ENCODE measurements around the gene EHF. TPM values are rescaled to one million over a fixed set of nuclear protein-coding genes. Genes with fewer than 3 reads are reported as not detected.

EHF gene
- total and polyA plus RNA-seq, 2 of the 8 experiments (the other 6 are each of a cell fraction or from before 2014, with no cell fraction given): not detected

GRCh38 chr11:34632105-34632791 is 11.4 kb downstream of the EHF start:
- WGBS, 2 experiments (ENCODE audit: extremely low coverage in 1 of 2, insufficient coverage in 1 of 2, insufficient read length in 1 of 2, insufficient replicate concordance in 2 of 2, low coverage in 1 of 2, low lambda C conversion rate in 2 of 2, missing lambda C conversion rate in 1 of 2): 82% methylated on average over 7 of the region's 7 CpGs; no CpG with 5 or more reads in 1 of the 2 experiments
- no peak for FAIRE-seq

More at GRCh38 chr11:34632105-34632791, 11.4 kb downstream of the EHF start:
- H3K9ac ChIP-seq (replicated peaks in 1 of 4; ENCODE audit: extremely low read depth in 1 of 4, low read depth in 3 of 4, low read length in 3 of 4): no peak overlapping the region
- no peak overlapping the region for H2AFZ ChIP-seq (ENCODE audit: low read length)
- H2BK20ac ChIP-seq (ENCODE audit: low read length): no peak overlapping the region
- TF ChIP-seq TBP (IDR thresholded peaks at IDR 0.05; ENCODE audit: low read depth, low read length) (no peak), SIRT6 (IDR thresholded peaks at IDR 0.05; ENCODE audit: low read length) (no peak), GTF2F1 (IDR thresholded peaks at IDR 0.05; ENCODE audit: borderline replicate concordance, low read depth, low read length) (no peak), BRCA1 (IDR thresholded peaks at IDR 0.05; ENCODE audit: low read depth, low read length) (no peak), ATF2 (IDR thresholded peaks at IDR 0.05; ENCODE audit: low read length) (no peak), SIX5 (IDR thresholded peaks at IDR 0.05; ENCODE audit: low read depth, low read length) (no peak), JUND (IDR thresholded peaks at IDR 0.05; ENCODE audit: low read length) (no peak), CBX5 (IDR thresholded peaks at IDR 0.05; ENCODE audit: low read depth, low read length) (no peak), SRF (IDR thresholded peaks at IDR 0.05; ENCODE audit: low read depth, low read length) (no peak), PHF8 (conservative IDR thresholded peaks at IDR 0.05; ENCODE audit: low read depth, low read length) (no peak)
- H4K91ac ChIP-seq (replicated peaks; ENCODE audit: insufficient read length, low read length): no peak overlapping the region
- no peak overlapping the region for H3K56ac ChIP-seq (replicated peaks; ENCODE audit: insufficient read length, low read depth, low read length)
- H3K4me1 ChIP-seq (replicated peaks in 1 of 4; ENCODE audit: control insufficient read depth in 3 of 4, insufficient read depth in 4 of 4, low read length in 3 of 4): peaks cover 0 to 2% (median 0%) of the 10 kb centered on the region in 4 experiments; a peak in 2 of 7 replicates
- H3K4me3 ChIP-seq (ENCODE audit: extremely low read depth in 1 of 4, insufficient read depth in 2 of 4, low read depth in 3 of 4, low read length in 4 of 4): no peak overlapping the region
- ChIA-PET POLR2A (ENCODE audit: partially characterized antibody) (no interaction called here), CTCF (ENCODE audit: partially characterized antibody) (interaction anchor here (0.9 to 1.3 kb wide), 3 partner anchors 8 to 31 kb away, joined by 3 read pairs; no protein-coding TSS in a partner anchor)
- H3K27me3 ChIP-seq (replicated peaks in 1 of 4; ENCODE audit: control insufficient read depth in 3 of 4, extremely low read depth in 1 of 4, insufficient read depth in 3 of 4, low read length in 3 of 4): no peaks in the 10 kb centered on the region
- H3K27ac ChIP-seq (ENCODE audit: low read depth, low read length): no peak overlapping the region
- no peaks in the 10 kb centered on the region for H3K79me2 ChIP-seq (ENCODE audit: control insufficient read depth in 1 of 2, insufficient read depth in 2 of 2, low read length in 2 of 2)
- no peak overlapping the region for H3K4me2 ChIP-seq (ENCODE audit: insufficient read depth in 1 of 2, low read depth in 2 of 2, low read length in 2 of 2)
- no peak overlapping the region for H2AK5ac ChIP-seq (ENCODE audit: low read depth, low read length)
- H3K18ac ChIP-seq (ENCODE audit: extremely low read depth, low read length): no peak overlapping the region
- no peaks in the 10 kb centered on the region for H3K79me1 ChIP-seq (ENCODE audit: low read depth, low read length)
- no peaks in the 10 kb centered on the region for H3K36me3 ChIP-seq (ENCODE audit: control insufficient read depth in 2 of 4, insufficient read depth in 4 of 4, low read length in 3 of 4)
- DNase-seq (ENCODE audit: low read depth in 1 of 2, low spot score in 2 of 2): no peak
- H4K8ac ChIP-seq (ENCODE audit: extremely low read depth, insufficient read depth, low read length): no peak overlapping the region
- no peak overlapping the region for H2BK12ac ChIP-seq (ENCODE audit: low read depth, low read length)
- H3K4ac ChIP-seq (replicated peaks; ENCODE audit: insufficient read length, low read depth, low read length): no peak overlapping the region
- H3K23me2 ChIP-seq (ENCODE audit: low read depth, low read length): no peaks in the 10 kb centered on the region
- no peak overlapping the region for H2BK5ac ChIP-seq (ENCODE audit: low read depth, low read length)
- H2BK15ac ChIP-seq (ENCODE audit: low read length): no peak overlapping the region
- no peaks in the 10 kb centered on the region for H4K20me1 ChIP-seq (replicated peaks in 1 of 2; ENCODE audit: control insufficient read depth in 1 of 2, insufficient read depth in 2 of 2, low read length in 2 of 2)
- H3K9me3 ChIP-seq (ENCODE audit: insufficient read depth in 2 of 2, low read depth in 1 of 2, low read length in 1 of 2): no peaks in the 10 kb centered on the region
- H3K14ac ChIP-seq (ENCODE audit: insufficient read length): no peak overlapping the region
- no peak overlapping the region for H4K5ac ChIP-seq (ENCODE audit: insufficient read length, low read depth, low read length)
- no peak overlapping the region for H3K23ac ChIP-seq (ENCODE audit: insufficient read length)
- no peak overlapping the region for H2BK120ac ChIP-seq (replicated peaks; ENCODE audit: low read depth, low read length)
